Inflammatory macrophage treated with lipopolysaccharide for 1 hour (primary cell): ENCODE measurements around the gene FBXO4.

Source experiments
- DNase-seq, 2 donors: peaks; one replicate each; pipeline ENCODE4 v3.0.0-alpha.2; 2020 to 2022

Gene FBXO4

GRCh38 chr5:41985945-41986695 is 61.0 kb downstream of the FBXO4 start:
- DNase-seq, result no peak
